ENCODE measurements around the gene MAPK9. TPM values are rescaled to one million over a fixed set of nuclear protein-coding genes. Genes with fewer than 3 reads are reported as not detected.

MAPK9 gene
- total RNA-seq (2014; rRNA removed; shearing (Covaris generic); ENCODE audit: low replicate concordance): 97.3 and 98.2 TPM in 2 replicates

DNA sequence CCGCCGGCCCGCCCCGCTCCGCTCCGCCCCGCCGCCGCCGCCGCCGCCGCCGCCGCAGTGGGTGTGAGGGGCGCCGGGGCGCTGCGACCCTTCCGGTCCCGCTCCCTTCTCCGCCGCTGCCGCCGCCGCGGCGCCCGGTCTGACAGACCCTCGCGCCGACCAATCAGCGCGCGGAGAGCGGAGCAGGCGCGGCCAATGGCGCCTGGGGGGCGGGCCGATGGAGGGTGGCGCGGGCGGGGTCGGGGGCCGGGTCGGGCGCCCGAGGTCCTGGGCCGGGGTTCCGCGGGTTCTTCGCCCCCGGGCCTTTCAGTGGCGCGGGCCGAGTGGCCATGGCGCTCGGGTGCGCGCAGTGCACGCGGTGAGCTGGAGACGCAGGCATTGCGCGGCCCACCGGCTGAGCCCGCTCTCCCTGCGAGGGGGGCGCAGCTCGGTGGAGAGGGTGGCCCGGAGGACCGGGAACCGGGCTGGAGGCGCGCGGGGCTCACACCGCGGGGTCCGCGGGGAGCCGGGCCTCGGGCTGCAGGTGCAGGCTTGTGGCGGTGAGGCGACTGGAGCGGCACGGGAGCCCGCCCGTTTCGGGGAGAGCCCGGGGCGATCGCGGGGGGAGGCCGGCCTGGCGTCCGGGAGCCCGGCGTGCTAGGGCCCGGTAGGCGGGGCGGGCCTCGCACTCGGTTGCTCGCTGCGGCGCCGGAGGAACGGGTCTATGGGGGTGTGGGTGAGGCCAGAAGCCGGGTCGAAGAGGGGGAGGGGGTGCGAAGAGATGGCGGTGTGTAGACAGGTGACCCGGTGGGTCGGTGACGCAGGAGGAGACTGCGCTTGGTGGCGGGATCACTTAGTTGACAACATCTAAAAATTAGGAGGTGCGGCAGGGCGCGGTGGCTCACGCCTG, at the start of gene MAPK9:
Gene MAPK9 (minus strand): TSS at position 141 of the 889 bp plus-strand sequence. CDS start 11,522 bp downstream, outside the sequence.
- peak; percentile 91 for DNase-seq
- Histone ChIP-seq H3K4me3 (peak within 1 kb of the TSS; percentile 96), H3K27me3 (no peaks in the 10 kb centered on the region), H3K36me3 (peaks cover 31% of the 10 kb centered on the region), H3K9me3 (no peaks in the 10 kb centered on the region)

- DNase-seq: no peak
- Histone ChIP-seq H3K9me3 (no peaks in the 10 kb centered on the region), H3K4me3 (no peak overlapping the region), H3K36me3 (no peaks in the 10 kb centered on the region), H3K27me3 (no peaks in the 10 kb centered on the region)
Observed at GRCh38 chr5:180341595-180341994, 49.7 kb upstream of the MAPK9 start.

DNA sequence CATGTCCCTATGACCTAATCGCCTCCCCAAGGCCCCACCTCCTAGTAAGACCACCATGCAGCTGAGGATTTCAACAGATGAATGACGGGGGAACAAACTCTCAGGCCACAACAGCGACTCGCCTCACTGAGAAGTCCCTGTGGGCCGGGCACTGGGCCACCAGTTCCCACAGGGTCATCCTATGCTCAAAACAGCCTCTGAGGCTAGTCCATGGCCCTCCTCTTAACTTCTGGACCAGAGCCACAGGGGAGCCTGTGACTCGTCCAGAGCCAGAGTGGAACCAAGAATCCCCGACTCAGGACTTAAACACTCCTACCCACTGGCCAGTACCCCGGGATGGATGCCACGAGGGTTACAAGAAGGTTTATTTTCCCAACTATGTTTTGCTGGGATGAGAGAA, 49.0 kb upstream of the MAPK9 start:
- H3K9me3 ChIP-seq: no peaks in the 10 kb centered on the region
- H3K4me3 ChIP-seq: no peak overlapping the region
- H3K36me3 ChIP-seq: no peaks in the 10 kb centered on the region
- H3K27me3 ChIP-seq: no peaks in the 10 kb centered on the region
- peak; percentile 81 for DNase-seq

DNA sequence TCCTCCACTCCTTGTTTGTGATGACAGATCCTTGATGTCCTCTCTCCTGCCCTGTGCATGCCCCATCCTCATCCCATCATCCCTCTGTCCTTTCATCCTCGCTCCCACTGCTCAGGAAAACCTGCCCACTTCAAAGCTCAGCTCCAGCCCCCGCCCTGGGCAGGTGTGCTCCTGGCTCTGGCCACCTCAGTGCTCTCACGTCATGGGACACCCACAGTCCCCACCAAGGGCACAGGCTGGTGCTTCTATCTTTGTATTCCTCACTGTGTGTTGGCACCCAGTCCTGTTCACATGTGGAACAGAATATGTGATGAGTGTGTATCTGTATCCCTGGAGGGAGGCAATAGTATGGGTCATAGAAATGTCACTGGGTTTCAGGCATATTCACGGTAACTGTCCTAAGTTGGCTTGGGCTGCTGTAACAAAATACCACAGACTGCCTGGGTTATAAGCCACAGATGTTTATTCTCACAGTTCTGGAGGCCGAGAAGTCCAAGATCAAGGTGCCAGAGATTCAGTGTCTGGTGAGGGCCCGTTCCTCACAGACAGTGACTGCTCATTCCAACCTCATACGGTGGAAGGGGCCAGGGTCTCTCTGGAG, 47.8 kb upstream of the MAPK9 start:
- Histone ChIP-seq H3K27me3 (no peaks in the 10 kb centered on the region), H3K9me3 (no peaks in the 10 kb centered on the region), H3K4me3 (no peak overlapping the region), H3K36me3 (no peaks in the 10 kb centered on the region)
- DNase-seq: no peak

- no peak overlapping the region for H3K4me3 ChIP-seq
- no peaks in the 10 kb centered on the region for H3K27me3 ChIP-seq
- no peaks in the 10 kb centered on the region for H3K36me3 ChIP-seq
- DNase-seq: no peak
- no peaks in the 10 kb centered on the region for H3K9me3 ChIP-seq
Observed at GRCh38 chr5:180338001-180338707, 46.3 kb upstream of the MAPK9 start.

DNA sequence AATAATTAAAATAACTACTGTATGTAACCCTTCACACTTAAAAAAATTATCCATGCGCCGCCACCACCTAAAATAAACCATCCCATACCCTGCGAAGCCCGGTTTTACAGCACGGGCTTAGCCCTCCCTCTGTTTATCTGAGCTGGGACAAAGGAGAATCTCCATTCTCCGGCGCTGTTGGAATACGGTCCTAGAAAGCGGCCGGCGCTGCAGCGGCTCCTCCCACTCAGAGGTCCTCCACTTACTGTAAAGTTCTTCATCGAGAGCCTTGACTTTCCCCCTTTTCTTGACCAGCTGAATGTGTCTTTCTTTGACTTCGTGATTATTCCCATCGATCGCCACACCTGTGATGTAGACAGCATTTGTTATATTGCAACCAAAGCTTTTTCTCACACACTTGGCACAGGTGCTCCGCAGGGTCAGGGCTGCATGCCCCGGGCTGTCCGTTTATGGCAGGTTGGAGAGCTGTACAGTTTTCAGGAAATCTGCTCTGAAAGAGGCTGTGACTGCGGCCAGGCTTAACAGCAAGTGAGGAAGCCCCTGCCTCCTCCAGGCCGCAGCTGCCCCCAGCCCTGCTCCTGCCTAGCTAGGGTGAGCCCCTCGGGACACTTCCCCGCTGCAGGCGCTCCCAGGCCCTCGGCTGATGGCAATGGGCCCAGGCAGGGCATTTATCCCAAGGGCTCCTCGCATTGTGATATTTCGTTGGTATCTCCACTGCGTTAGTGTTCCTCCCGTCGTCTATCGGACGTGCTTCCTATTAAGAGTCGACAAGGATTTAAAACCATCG, 44.5 kb upstream of the MAPK9 start:
- no peak for DNase-seq
- H3K27me3 ChIP-seq: no peaks in the 10 kb centered on the region
- no peak overlapping the region for H3K4me3 ChIP-seq
- H3K9me3 ChIP-seq: no peaks in the 10 kb centered on the region
- no peaks in the 10 kb centered on the region for H3K36me3 ChIP-seq

DNA sequence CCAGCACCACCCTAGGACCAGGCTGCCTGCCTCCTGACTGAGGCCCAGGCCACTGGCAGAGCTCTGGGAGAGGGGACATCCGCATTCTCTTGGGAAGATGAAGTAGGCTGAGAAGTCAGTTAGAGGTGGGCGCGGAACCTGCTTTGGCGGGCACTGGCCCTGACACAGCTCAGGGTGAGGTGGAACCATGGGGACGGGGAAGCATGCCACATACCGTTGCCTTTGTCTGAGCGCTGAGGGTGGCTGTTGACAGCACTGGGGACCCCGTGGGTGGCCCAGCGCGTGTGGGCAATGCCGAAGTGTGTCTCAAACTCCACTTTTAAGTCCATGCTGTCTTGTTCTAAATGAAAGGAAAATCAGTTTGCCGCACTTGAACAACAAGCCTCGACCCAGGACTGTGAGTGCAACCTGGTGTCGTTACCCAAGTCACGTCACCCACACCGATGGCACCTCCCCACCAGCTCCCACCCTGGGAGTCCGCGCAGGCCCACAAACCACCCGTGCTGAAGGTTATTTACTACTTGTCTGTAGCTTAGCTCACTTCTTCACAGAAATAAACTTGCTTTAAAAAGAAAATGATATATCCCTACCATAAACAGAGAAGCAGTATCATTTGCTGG, 43.8 kb upstream of the MAPK9 start:
- Histone ChIP-seq H3K4me3 (no peak overlapping the region), H3K27me3 (no peaks in the 10 kb centered on the region), H3K9me3 (no peaks in the 10 kb centered on the region), H3K36me3 (no peaks in the 10 kb centered on the region)
- no peak for DNase-seq

DNA sequence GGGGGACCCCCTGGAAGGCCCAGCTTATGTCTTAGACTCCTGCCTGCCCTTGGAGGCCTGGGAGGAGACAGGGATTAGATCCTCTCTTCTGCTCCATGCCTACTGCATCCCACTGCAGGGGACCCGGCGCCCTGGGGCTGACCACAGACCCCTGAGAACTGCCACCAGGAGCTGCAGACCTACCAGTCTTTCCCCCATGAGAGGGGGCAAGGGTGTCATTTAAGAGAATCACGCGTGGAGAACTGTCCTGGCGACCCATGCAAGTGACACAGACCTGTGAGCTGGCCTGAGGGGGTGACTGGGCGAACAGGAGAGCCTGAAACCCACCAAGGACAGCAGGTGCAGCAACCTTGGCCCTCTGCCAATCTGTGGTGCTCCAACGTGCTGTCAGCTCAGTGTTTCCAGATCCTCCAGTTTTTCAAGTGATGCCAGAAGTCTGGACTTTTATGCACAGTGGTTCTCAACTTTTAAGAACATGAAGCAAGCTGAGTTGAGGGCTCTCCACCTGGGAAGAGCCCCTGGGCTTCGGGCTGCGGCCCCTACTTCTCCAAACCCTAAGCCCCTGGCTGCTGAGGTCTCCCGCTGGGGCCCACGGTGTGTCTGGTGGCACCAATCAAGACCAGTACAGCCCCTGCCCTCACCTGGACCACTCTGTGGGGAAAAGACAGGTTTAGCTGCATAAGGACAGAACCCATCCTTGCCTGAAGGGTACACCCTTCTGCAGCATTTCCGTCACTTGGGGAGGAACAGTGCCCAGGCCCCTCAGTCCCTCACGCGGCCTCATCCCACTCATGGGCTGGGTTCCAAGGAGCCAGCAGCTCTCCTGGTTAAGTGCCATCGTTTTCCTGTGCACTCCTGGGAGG, 43.1 kb upstream of the MAPK9 start:
- Histone ChIP-seq H3K4me3 (no peak overlapping the region), H3K36me3 (no peaks in the 10 kb centered on the region), H3K9me3 (no peaks in the 10 kb centered on the region), H3K27me3 (no peaks in the 10 kb centered on the region)
- DNase-seq: no peak

- Histone ChIP-seq H3K27me3 (no peaks in the 10 kb centered on the region), H3K9me3 (no peaks in the 10 kb centered on the region), H3K4me3 (no peak overlapping the region), H3K36me3 (no peaks in the 10 kb centered on the region)
- no peak for DNase-seq
Observed at GRCh38 chr5:180334176-180334575, 42.3 kb upstream of the MAPK9 start.

GRCh38 chr5:180333661-180334060, 41.8 kb upstream of the MAPK9 start:
- H3K27me3 ChIP-seq: no peaks in the 10 kb centered on the region
- H3K36me3 ChIP-seq: no peaks in the 10 kb centered on the region
- H3K9me3 ChIP-seq: no peaks in the 10 kb centered on the region
- no peak overlapping the region for H3K4me3 ChIP-seq
- peak; percentile 84 for DNase-seq

- Histone ChIP-seq H3K4me3 (no peak overlapping the region), H3K27me3 (no peaks in the 10 kb centered on the region), H3K36me3 (no peaks in the 10 kb centered on the region; the same call in 1 of the 2 replicates), H3K9me3 (no peaks in the 10 kb centered on the region)
- no peak for DNase-seq
Observed at GRCh38 chr5:180332861-180333260, 41.0 kb upstream of the MAPK9 start.

DNA sequence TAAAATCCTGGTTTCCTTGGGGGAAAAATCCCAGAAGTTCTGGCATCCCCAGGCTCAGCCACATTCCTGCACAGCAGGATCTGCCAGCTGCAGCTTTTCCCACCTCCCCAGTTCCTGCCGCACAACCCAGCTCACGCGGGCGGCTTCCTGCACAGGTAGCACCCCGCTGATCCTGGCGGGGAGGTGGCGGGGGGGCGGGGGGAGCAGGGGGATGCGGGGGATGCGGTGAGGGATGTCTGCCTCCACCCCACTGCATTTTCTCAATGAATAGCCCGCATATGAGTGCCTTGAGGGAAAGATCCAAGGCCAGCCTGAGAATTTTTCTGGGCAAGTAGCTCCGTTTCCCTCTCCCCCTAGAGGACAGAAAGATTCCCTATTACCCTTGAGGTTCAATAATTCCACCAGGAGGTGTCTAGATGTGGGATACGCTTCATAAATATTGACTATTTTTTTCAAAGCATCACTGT, 40.2 kb upstream of the MAPK9 start:
- Histone ChIP-seq H3K4me3 (no peak overlapping the region), H3K9me3 (no peaks in the 10 kb centered on the region), H3K36me3 (no peaks in the 10 kb centered on the region; the same call in 1 of the 2 replicates), H3K27me3 (no peaks in the 10 kb centered on the region)
- peak; percentile 57 for DNase-seq

- Histone ChIP-seq H3K4me3 (no peak overlapping the region), H3K9me3 (no peaks in the 10 kb centered on the region), H3K36me3 (no peaks in the 10 kb centered on the region; the same call in 1 of the 2 replicates), H3K27me3 (no peaks in the 10 kb centered on the region)
- DNase-seq: no peak
Observed at GRCh38 chr5:180331647-180331950, 39.7 kb upstream of the MAPK9 start.

- Histone ChIP-seq H3K27me3 (no peaks in the 10 kb centered on the region), H3K36me3 (no peaks in the 10 kb centered on the region; the same call in 1 of the 2 replicates), H3K4me3 (no peak overlapping the region), H3K9me3 (no peaks in the 10 kb centered on the region)
- DNase-seq: peak; percentile 98
Observed at GRCh38 chr5:180330810-180331646, 39.1 kb upstream of the MAPK9 start.

- no peaks in the 10 kb centered on the region for H3K9me3 ChIP-seq
- DNase-seq: no peak
- H3K4me3 ChIP-seq: no peak overlapping the region
- H3K27me3 ChIP-seq: no peaks in the 10 kb centered on the region
- no peaks in the 10 kb centered on the region; the same call in 1 of the 2 replicates for H3K36me3 ChIP-seq
Observed at GRCh38 chr5:180330270-180330648, 38.4 kb upstream of the MAPK9 start.

All from MG63 (cell line).